ENCODE measurements around the gene KIF22.

KIF22 gene

GRCh38 chr16:29841631-29842030 lies 51.1 kb downstream of the KIF22 start:
- DNase-seq (ENCODE audit: low read depth) = no peak

GRCh38 chr16:29842732-29843346 lies 52.3 kb downstream of the KIF22 start:
- DNase-seq (ENCODE audit: low read depth) = no peak

- DNase-seq (ENCODE audit: low read depth) = no peak
Observed at GRCh38 chr16:29843931-29844330, 53.4 kb downstream of the KIF22 start.

DNA sequence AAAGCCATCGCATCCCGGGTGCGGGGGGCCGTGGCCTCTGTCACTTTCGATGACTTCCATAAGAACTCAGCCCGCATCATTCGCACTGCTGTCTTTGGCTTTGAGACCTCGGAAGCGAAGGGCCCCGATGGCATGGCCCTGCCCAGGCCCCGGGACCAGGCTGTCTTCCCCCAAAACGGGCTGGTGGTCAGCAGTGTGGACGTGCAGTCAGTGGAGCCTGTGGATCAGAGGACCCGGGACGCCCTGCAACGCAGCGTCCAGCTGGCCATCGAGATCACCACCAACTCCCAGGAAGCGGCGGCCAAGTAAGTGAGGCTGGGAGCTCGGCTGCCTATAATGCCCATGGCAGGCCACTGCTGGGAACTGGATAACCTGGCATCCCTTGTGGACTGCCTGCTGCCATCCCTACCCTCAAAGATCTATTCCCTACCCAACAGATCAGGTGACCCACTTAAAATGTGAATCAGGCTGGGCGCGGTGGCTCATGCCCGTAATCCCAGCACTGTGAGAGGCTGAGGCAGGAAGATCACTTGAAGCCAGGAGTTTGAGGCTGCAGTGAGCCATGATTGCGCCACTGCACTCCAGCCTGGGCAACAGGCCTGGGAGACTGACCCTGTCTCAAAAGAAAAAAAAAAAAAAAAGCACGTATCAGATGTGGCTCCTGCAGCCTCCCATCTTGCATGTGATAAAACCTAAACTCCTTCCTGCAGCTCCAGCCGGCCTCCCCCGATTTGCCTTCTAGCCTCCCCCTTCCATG lies 54.2 kb downstream of the KIF22 start:
- peak; percentile 41 for DNase-seq (ENCODE audit: low read depth)

- DNase-seq (ENCODE audit: low read depth) = no peak
Observed at GRCh38 chr16:29845656-29846055, 55.1 kb downstream of the KIF22 start.

DNA sequence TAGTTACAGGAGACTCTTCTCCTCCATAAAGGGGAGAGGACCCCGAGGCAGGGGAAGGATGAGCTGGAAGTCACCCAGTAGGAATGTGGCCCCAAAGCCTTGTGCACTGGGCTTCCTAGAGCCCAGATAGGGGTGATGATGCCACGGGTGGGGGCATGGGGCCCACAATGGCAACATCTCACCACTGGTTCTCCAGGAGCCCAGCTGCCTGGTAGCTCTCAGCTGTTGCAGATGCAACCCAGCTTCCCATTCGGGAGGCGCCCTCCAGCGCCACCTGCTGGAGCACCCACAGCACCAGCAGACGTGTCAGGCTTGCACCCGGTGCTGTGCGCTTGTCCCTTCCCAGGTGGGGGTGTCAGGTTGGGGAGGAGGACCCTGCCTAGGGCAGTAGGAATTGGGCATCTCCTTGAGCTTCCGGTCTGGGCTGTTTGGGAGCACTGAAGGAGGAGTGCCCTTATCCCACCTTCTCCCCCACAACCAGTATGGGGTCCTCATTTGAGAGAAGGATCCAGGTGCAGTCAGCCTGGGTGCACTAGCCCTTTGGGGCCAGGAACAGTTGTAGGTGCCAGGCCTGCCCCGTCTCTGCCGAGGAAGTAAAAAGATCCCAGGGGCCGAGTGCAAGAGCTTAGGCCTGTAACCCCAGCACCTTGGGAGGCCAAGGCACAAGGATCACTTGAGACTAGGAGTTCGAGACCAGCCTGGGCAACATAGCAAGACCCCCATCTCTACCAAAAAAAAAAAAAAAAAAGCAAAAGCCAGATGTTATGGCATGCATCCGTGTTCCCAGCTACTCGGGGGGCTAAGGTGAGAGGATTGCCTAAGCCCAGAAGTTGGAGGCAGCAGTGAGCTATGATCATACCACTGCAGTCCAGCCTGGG lies 58.1 kb downstream of the KIF22 start:
- peak; percentile 46 for DNase-seq (ENCODE audit: low read depth)

GRCh38 chr16:29849505-29849904 lies 59.0 kb downstream of the KIF22 start:
- no peak for DNase-seq (ENCODE audit: low read depth)

DNA sequence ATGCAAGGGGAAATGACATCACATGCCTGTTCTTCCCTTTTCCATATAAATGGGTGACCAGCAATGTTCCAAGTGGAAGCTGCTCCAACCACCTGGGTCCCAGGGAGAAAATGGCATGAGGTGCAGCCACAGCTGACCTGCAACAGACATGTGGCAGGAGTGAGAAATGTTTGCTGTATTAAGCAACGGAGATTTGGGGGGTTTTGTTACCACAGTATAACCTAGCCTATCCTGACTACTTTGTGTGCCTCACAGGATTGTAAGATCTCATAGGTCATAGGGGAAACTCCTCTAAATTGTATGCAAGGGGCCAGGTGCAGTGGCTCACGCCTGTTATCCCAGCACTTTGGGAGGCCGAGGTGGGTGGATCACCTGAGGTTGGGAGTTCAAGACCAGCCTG lies 60.4 kb downstream of the KIF22 start:
- DNase-seq (ENCODE audit: low read depth) = no peak

GRCh38 chr16:29852654-29853053 lies 62.1 kb downstream of the KIF22 start:
- peak; percentile 48 for DNase-seq (ENCODE audit: low read depth)

- DNase-seq (ENCODE audit: low read depth) = no peak
Observed at GRCh38 chr16:29854520-29855100, 64.1 kb downstream of the KIF22 start.

Measured in iris pigment epithelial cell (primary cell).